ENCODE results near the gene TEAD1.

TEAD1 gene

GRCh38 chr11:12963792-12964536, 289.7 kb downstream of the TEAD1 start:
- peak; percentile 44 to 52 for DNase-seq

GRCh38 chr11:12964650-12965049, 290.4 kb downstream of the TEAD1 start:
- DNase-seq, result no peak

GRCh38 chr11:12966002-12966401, 291.8 kb downstream of the TEAD1 start:
- DNase-seq, result no peak

GRCh38 chr11:12968101-12968500, 293.9 kb downstream of the TEAD1 start:
- no peak for DNase-seq

- no peak for DNase-seq
Observed at GRCh38 chr11:12968826-12969225, 294.6 kb downstream of the TEAD1 start.

GRCh38 chr11:12971955-12972354, 297.7 kb downstream of the TEAD1 start:
- DNase-seq, result no peak

- DNase-seq, result no peak
Observed at GRCh38 chr11:12973528-12974181, 299.4 kb downstream of the TEAD1 start.

- DNase-seq, result peak; percentile 15 to 33
Observed at GRCh38 chr11:12975195-12975594, 301.0 kb downstream of the TEAD1 start.

- no peak for DNase-seq
Observed at GRCh38 chr11:12979928-12980689, 305.9 kb downstream of the TEAD1 start.

- no peak for DNase-seq
Observed at GRCh38 chr11:12981676-12982522, 307.7 kb downstream of the TEAD1 start.

GRCh38 chr11:12983336-12983735, 309.1 kb downstream of the TEAD1 start:
- no peak for DNase-seq

- DNase-seq, result no peak
Observed at GRCh38 chr11:12986194-12986898, 312.1 kb downstream of the TEAD1 start.

GRCh38 chr11:12989428-12990161, 315.4 kb downstream of the TEAD1 start:
- no peak for DNase-seq

GRCh38 chr11:12990162-12990480, 315.9 kb downstream of the TEAD1 start:
- no peak for DNase-seq

- no peak for DNase-seq
Observed at GRCh38 chr11:12991426-12991825, 317.2 kb downstream of the TEAD1 start.

- DNase-seq, result no peak
Observed at GRCh38 chr11:12993626-12994025, 319.4 kb downstream of the TEAD1 start.

Data from Kasumi-1 (cell line).